ENCODE results near the gene LRRC32.

- TF ChIP-seq POLR2AphosphoS5 (IDR thresholded peaks at IDR 0.05; ENCODE audit: insufficient read depth in 1 of 2, low read depth in 1 of 2) (no peak), CTCF (IDR thresholded peaks at IDR 0.05) (no peak), POLR2A (IDR thresholded peaks at IDR 0.05) (no peak)
These were observed 41.6 kb upstream of the LRRC32 start for GRCh38 chr11:76712125-76712524.

All from vagina (tissue), 2 donors.